Kidney glomerular epithelial cell (primary cell): ENCODE data around the gene TRMT1L.

Experiments used
- DNase-seq: peaks from one replicate; lab custom pipeline; 2025; lab: John Stamatoyannopoulos, UW

Gene TRMT1L

DNA sequence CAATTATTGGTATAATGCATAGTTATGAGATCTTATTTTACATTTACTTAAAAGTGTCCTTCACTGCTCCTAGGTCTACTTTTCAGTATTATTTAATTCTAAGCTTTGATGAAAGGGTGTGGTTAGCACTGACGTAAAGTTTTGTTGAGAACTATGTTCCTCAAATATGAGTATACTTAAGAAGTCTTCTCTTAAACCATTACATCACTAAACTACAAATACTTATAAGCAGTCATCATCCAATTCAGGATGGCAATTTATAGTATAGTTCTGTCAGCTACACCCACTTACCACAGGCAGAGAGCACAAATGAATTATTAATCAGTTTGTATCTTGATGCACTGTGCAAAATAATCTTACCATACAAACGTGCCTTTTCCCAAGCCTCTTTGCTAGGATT is 27.0 kb downstream of the TRMT1L start:
- DNase-seq = no peak

GRCh38 chr1:185112356-185112755 is 44.4 kb downstream of the TRMT1L start:
- no peak for DNase-seq

- DNase-seq = no peak
Observed at GRCh38 chr1:185111873-185112272, 44.9 kb downstream of the TRMT1L start.

GRCh38 chr1:185110145-185110544 is 46.6 kb downstream of the TRMT1L start:
- no peak for DNase-seq

GRCh38 chr1:185108321-185108720 is 48.4 kb downstream of the TRMT1L start:
- DNase-seq = no peak

DNA sequence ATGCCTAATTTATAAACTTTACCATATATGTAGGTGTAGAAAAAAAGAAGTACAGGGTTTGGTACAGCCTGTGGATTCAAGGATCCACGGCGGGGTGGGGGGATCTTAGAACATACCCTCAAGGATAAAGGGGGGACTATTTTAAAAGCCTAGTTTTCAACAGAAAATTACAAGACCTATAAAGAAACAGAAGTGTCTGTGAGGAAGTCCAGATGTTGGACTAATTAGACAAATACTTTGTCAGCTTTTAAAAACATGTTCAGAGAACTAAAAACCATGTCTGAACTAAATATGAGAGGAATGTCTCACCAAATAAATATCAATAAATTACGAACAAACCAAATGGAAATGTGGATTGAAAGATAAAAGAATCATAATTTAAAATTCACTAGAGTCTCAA is 51.6 kb downstream of the TRMT1L start:
- DNase-seq = no peak

DNA sequence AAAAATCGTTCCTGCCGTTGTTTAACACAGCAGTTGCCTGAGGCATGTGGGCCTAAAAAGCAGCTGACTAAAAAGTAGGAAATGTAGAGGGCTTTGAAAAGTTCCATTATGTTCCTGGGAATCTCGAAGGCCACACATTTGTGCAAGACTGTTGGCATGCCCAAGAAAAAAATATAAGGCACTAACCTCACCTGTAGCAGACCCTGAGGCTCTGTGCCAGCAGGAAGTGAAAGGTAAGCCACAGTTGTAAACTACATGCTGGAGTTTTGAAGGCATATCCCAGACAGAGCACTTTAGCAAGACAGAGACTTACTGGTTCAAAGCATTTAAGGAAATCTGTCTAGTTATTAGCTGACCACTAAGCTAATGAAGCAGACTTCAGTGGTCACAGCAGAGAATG is 52.7 kb downstream of the TRMT1L start:
- no peak for DNase-seq

DNA sequence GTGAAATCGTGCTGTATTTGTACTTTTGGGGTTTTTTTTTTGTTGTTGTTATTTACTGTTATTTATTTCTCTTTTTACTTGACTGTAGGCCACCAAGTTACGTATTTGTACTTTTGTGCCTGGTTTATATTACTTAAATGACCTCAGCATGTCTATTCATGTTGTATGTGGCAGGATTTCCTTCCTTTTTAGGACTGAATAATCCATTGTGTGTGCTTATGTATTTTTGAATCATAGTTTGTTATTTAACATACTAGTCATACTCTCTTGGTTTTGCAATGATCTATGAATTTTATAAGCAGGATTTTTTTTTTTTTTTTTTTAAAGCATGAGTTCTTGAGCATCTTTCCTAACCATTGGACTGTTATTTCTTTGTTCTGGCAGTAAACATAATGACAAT is 60.2 kb downstream of the TRMT1L start:
- no peak for DNase-seq

DNA sequence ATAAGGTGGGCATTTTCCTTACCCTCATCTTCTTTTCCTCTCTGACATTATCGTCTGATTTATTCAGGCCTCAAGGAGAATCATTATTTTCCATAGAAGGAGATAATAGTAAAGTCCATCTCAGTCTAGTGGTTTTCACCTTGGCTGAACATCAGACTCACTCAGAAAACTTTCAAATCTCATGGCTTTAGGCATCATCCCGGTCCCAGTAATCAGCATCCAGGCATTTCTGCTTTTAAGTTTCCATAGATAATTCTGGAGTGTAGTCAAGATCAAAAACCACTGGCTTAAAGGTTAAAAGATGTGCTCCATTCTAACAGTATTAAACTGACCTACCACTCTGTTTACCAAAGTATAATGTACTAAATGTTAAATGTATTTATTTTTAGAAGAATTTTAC is 62.0 kb downstream of the TRMT1L start:
- no peak for DNase-seq

DNA sequence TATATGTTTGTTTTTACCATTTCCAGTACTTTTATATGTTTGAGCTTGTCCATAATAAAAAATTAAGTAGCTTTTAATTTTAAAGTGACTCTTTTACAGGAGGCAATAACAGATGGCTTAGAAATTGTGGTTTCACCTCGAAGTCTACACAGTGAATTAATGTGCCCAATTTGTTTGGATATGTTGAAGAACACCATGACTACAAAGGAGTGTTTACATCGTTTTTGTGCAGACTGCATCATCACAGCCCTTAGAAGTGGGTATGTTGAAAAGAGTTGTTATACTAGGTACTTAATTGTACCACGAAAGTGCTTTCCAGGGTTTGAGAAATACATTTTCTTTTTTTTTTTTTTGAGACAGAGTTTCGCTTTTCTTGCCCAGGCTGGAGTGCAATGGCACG is 65.3 kb downstream of the TRMT1L start:
- DNase-seq = no peak

DNA sequence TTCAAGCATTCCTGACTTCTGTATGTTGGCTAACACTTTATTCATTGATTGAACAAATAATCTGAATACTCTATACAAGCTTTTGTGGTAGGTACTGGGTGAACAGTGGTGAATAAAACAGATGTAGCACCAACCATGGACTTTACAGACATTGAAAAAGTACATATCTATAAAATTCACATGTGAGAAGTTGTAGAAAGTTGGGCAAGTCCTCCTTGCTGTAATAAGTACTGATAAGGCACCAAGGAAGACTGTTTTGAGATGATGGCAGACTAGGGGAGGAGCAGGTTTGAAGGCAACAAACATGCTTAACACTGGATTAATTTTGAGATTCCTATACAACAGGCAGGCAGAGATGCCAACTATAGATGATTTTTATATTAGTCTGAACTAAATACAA is 69.0 kb downstream of the TRMT1L start:
- DNase-seq = no peak

DNA sequence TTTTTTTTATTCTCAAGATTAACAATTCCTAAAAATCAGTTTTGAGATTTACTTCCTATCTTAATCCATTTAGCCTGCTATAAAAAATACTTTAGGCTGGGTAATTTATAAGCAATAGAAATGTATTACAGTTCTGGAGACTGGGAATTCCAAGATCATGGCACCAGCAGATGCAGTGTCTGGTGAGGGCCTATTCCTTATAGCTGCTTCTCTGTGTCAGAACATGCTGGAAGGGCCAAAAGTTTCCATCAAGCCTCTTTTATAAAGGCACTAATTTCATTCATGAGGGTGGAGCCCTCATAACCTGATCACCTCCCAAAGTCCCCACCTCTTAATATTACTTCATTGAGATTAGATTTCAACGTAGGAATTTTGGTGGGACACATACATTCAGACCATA is 69.7 kb downstream of the TRMT1L start:
- DNase-seq = no peak

DNA sequence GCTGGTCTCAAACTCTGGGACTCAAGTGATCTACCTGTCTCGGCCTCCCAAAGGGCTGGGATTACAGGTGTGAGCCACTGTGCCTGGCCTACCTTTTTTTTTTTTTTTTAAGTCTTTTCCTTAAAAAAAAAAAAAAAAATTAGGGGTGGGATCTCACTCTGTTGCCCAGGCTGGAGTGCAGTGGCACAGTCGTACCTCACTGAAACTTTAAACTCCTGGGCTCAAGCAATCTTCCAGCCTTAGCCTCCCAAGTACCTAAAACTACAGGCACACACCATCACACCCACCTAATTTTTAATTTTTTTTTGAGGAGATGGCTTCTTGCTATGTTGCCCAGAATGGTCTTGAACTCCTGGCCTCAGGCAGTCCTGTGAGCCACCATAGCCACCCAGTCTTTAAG is 72.9 kb downstream of the TRMT1L start:
- DNase-seq = no peak

DNA sequence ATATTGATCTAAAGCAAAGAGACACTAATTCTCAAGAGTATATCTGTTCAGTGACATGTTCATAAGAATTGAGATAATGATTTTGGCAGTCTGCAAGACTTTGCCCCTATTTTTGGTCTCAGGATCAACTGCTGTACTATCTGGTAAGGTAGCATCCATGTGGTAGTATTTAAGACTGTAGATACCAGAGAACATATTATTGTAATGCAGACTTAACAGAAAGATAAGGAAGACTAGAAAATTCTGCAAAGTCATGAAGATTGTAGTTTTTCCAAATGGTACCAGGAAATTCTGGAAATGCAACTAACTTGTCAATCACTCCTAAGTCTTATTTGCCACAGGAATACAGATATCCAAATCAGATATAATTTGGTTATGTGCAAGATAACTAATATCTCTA is 76.3 kb downstream of the TRMT1L start:
- no peak for DNase-seq

GRCh38 chr1:185077374-185077773 is 79.4 kb downstream of the TRMT1L start:
- no peak for DNase-seq

GRCh38 chr1:185075476-185075875 is 81.3 kb downstream of the TRMT1L start:
- DNase-seq = no peak

- DNase-seq = peak; percentile 64
Observed at GRCh38 chr1:185074307-185074706, 82.4 kb downstream of the TRMT1L start.

GRCh38 chr1:185073725-185074124 is 83.0 kb downstream of the TRMT1L start:
- peak; percentile 71 for DNase-seq

GRCh38 chr1:185070051-185070450 is 86.7 kb downstream of the TRMT1L start:
- no peak for DNase-seq

- no peak for DNase-seq
Observed at GRCh38 chr1:185069202-185069772, 87.5 kb downstream of the TRMT1L start.

GRCh38 chr1:185068341-185068740 is 88.4 kb downstream of the TRMT1L start:
- no peak for DNase-seq
